Activated B cell treated with CpG ODN at 0.5 μM for 24 hours (primary cell): ENCODE data around the gene GIGYF1. TPM values are rescaled to one million over a fixed set of nuclear protein-coding genes. Genes with fewer than 3 reads are reported as not detected.

Experiments
- ATAC-seq: fragments of 200-7000 bp; cut with Tn5 transposase; one replicate; pipeline ENCODE4 v1.10.0; 2021; ENCODE audit warnings: low read depth, mild to moderate bottlenecking, moderate library complexity
- CTCF ChIA-PET: fragments of 350-600 bp; sonication (Branson Sonifier 250); formaldehyde crosslinking; loops from one replicate; lab custom pipeline; 2021; ENCODE audit warnings: antibody characterized with exemption; lab: Charles Lee
- POLR2A ChIA-PET: fragments of 350-600 bp; sonication (Branson Sonifier 250); formaldehyde crosslinking; loops from one replicate; lab custom pipeline; 2021; ENCODE audit warnings: antibody characterized with exemption; lab: Charles Lee
- DNase-seq: peaks from one replicate; pipeline ENCODE4 v3.0.0; 2022
- H3K27ac Mint-ChIP-seq: one replicate; pipeline ENCODE4 v1.8.0; 2020; ENCODE audit warnings: mixed read lengths
- H3K27me3 Mint-ChIP-seq: one replicate; pipeline ENCODE4 v1.8.0; 2021; ENCODE audit warnings: mixed read lengths
- H3K36me3 Mint-ChIP-seq: one replicate; pipeline ENCODE4 v1.8.0; 2021; ENCODE audit warnings: low read depth, mixed read lengths
- H3K4me1 Mint-ChIP-seq: one replicate; pipeline ENCODE4 v1.8.0; 2021; ENCODE audit warnings: mixed read lengths
- H3K4me3 Mint-ChIP-seq: one replicate; pipeline ENCODE4 v1.8.0; 2020; ENCODE audit warnings: mild to moderate bottlenecking, mixed read lengths
- H3K9me3 Mint-ChIP-seq: one replicate; pipeline ENCODE4 v1.8.0; 2020; ENCODE audit warnings: mixed read lengths
- intact Hi-C: fragments of 100-400 bp; cut with micrococcal nuclease; formaldehyde crosslinking; loops from one replicate; pipeline ENCODE4 v1.15.1; 2024
- total RNA-seq: library from RNA; stranded (reverse); gene quantifications from 2 replicates; pipeline ENCODE4 v1.2.3, GENCODE V29; 2022
- TF ChIP-seq, protein P1 (sequence below): fragments of 200-600 bp; IDR thresholded peaks from one replicate; pipeline ENCODE4 v1.8.0; 2022; ENCODE audit warnings: antibody characterized with exemption, mild to moderate bottlenecking

Gene GIGYF1
- total RNA-seq, 1 donor from 2014 or later: 76.6 TPM

DNA sequence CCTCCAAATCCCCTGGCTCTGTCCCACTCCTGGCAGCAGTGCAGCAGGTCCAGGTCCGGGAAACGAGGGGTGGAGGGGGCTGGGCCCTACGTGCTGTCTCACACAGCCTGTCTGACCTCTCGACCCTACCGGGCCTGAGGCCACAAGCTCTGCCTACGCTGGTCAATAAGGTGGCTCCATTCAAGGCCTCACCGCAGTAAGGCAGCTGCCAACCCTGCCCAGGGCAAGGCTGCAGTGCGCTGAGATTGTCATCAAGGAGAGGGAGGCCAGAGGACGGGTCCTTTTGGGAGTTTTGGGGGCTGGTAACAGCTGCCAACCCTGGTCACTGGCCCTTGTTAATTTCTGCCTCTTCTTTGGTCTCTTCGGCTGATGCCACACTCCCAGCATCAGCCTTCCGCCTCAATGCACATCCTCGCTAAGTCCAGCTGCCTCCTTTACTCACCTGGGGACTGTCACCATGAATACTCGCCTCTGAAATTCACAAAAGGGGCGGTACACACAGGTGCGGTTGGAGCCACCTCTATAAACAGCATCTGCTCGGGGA is 29.8 kb upstream of the GIGYF1 start:
- ChIA-PET CTCF (interaction anchor here (1.3 to 3.0 kb wide), 2 partner anchors 10 to 164 kb away, joined by 3 to 7 read pairs; partner anchors contain the start of gene ZAN), POLR2A (no interaction called here)
- ATAC-seq (no peak), DNase-seq (no peak)
- Mint-ChIP-seq H3K4me3 (no peak overlapping the region), H3K27ac (no peak overlapping the region), H3K36me3 (no peaks in the 10 kb centered on the region), H3K27me3 (peaks cover 42% of the 10 kb centered on the region), H3K9me3 (peaks cover 3% of the 10 kb centered on the region), H3K4me1 (peaks cover 7% of the 10 kb centered on the region)
- intact Hi-C loops: no loop called here
- TF ChIP-seq, protein P1, sequence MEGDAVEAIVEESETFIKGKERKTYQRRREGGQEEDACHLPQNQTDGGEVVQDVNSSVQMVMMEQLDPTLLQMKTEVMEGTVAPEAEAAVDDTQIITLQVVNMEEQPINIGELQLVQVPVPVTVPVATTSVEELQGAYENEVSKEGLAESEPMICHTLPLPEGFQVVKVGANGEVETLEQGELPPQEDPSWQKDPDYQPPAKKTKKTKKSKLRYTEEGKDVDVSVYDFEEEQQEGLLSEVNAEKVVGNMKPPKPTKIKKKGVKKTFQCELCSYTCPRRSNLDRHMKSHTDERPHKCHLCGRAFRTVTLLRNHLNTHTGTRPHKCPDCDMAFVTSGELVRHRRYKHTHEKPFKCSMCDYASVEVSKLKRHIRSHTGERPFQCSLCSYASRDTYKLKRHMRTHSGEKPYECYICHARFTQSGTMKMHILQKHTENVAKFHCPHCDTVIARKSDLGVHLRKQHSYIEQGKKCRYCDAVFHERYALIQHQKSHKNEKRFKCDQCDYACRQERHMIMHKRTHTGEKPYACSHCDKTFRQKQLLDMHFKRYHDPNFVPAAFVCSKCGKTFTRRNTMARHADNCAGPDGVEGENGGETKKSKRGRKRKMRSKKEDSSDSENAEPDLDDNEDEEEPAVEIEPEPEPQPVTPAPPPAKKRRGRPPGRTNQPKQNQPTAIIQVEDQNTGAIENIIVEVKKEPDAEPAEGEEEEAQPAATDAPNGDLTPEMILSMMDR: no peak

DNA sequence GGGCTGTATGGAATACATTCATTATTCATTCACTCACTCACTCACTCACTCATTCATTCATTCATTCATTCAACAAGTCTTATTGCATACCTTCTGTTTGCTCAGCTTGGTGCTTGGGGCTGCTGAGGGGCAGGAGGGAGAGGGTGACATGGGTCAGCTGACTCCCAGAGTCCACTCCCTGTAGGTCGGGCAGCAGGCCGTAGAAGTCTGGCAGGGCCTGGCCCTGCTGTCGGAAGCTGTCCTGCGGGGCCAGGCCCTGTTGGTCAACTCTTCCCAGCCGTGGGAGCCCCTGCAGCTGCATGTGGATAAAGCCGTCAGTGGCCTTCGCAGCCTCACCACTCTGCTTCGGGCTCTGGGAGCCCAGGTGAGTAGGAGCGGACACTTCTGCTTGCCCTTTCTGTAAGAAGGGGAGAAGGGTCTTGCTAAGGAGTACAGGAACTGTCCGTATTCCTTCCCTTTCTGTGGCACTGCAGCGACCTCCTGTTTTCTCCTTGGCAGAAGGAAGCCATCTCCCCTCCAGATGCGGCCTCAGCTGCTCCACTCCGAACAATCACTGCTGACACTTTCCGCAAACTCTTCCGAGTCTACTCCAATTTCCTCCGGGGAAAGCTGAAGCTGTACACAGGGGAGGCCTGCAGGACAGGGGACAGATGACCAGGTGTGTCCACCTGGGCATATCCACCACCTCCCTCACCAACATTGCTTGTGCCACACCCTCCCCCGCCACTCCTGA is 28.6 kb upstream of the GIGYF1 start:
- H3K27me3 Mint-ChIP-seq: peaks cover 44% of the 10 kb centered on the region

DNA sequence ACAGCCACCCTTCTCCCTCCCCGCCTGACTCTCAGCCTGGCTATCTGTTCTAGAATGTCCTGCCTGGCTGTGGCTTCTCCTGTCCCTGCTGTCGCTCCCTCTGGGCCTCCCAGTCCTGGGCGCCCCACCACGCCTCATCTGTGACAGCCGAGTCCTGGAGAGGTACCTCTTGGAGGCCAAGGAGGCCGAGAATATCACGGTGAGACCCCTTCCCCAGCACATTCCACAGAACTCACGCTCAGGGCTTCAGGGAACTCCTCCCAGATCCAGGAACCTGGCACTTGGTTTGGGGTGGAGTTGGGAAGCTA is 27.4 kb upstream of the GIGYF1 start:
- ChIA-PET CTCF (interaction anchor here (1.4 kb wide), 1 partner anchor 16 kb away, joined by 5 read pairs; the partner anchor contains the start of gene POP7), POLR2A (no interaction called here)
- TF ChIP-seq, protein P1: no peak
- no peaks in the 10 kb centered on the region for H3K36me3 Mint-ChIP-seq
- H3K27ac Mint-ChIP-seq: no peak overlapping the region
- H3K9me3 Mint-ChIP-seq: peaks cover 13% of the 10 kb centered on the region
- no peak overlapping the region for H3K4me3 Mint-ChIP-seq
- ATAC-seq: no peak
- intact Hi-C loops: no loop called here
- H3K27me3 Mint-ChIP-seq: peaks cover 38% of the 10 kb centered on the region
- peaks cover 7% of the 10 kb centered on the region for H3K4me1 Mint-ChIP-seq
- no peak for DNase-seq

More for the DNA sequence above, 28.6 kb upstream of the GIGYF1 start:
- TF ChIP-seq, protein P1: no peak
- ATAC-seq (no peak), DNase-seq (no peak)
- POLR2A ChIA-PET: no interaction called here
- intact Hi-C loops: no loop called here
- Mint-ChIP-seq H3K9me3 (peaks cover 13% of the 10 kb centered on the region), H3K4me1 (peaks cover 7% of the 10 kb centered on the region), H3K27ac (no peak overlapping the region), H3K4me3 (no peak overlapping the region), H3K36me3 (no peaks in the 10 kb centered on the region)
- CTCF ChIA-PET: no interaction called here

DNA sequence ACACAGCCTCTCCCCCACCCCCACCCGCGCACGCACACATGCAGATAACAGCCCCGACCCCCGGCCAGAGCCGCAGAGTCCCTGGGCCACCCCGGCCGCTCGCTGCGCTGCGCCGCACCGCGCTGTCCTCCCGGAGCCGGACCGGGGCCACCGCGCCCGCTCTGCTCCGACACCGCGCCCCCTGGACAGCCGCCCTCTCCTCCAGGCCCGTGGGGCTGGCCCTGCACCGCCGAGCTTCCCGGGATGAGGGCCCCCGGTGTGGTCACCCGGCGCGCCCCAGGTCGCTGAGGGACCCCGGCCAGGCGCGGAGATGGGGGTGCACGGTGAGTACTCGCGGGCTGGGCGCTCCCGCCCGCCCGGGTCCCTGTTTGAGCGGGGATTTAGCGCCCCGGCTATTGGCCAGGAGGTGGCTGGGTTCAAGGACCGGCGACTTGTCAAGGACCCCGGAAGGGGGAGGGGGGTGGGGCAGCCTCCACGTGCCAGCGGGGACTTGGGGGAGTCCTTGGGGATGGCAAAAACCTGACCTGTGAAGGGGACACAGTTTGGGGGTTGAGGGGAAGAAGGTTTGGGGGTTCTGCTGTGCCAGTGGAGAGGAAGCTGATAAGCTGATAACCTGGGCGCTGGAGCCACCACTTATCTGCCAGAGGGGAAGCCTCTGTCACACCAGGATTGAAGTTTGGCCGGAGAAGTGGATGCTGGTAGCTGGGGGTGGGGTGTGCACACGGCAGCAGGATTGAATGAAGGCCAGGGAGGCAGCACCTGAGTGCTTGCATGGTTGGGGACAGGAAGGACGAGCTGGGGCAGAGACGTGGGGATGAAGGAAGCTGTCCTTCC is 26.8 kb upstream of the GIGYF1 start:
- TF ChIP-seq, protein P1: no peak
- Mint-ChIP-seq H3K36me3 (no peaks in the 10 kb centered on the region), H3K27me3 (peaks cover 38% of the 10 kb centered on the region), H3K27ac (no peak overlapping the region), H3K9me3 (peaks cover 13% of the 10 kb centered on the region), H3K4me3 (no peak overlapping the region), H3K4me1 (peaks cover 7% of the 10 kb centered on the region)
- DNase-seq: no peak
- intact Hi-C loops: no loop called here
- CTCF ChIA-PET: interaction anchor here (1.4 kb wide), 1 partner anchor 15 kb away, joined by 5 read pairs; the partner anchor contains the start of gene POP7
- no peak for ATAC-seq
- POLR2A ChIA-PET: no interaction called here

DNA sequence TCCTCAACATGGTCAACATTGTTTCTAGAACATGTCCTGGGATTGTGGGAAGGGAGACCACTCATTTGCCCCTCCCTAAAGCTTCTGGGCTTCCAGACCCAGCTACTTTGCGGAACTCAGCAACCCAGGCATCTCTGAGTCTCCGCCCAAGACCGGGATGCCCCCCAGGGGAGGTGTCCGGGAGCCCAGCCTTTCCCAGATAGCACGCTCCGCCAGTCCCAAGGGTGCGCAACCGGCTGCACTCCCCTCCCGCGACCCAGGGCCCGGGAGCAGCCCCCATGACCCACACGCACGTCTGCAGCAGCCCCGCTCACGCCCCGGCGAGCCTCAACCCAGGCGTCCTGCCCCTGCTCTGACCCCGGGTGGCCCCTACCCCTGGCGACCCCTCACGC is 26.2 kb upstream of the GIGYF1 start, which contains the start of gene EPO:
EPO (plus strand) TSS at position 190 of the 392 bp plus-strand sequence. CDS start 513 bp downstream, outside the sequence.
- CTCF ChIA-PET: no interaction called here
- no peak for DNase-seq
- Mint-ChIP-seq H3K36me3 (no peaks in the 10 kb centered on the region), H3K4me3 (no peak within 1 kb of the TSS), H3K27ac (no peak within 1 kb of the TSS), H3K4me1 (peaks cover 7% of the 10 kb centered on the region), H3K9me3 (peaks cover 13% of the 10 kb centered on the region), H3K27me3 (peaks cover 38% of the 10 kb centered on the region)
- TF ChIP-seq, protein P1: no peak
- POLR2A ChIA-PET: no interaction called here
- no peak for ATAC-seq
- intact Hi-C loops: no loop called here
